Aorta (tissue), 5 donors: Measurements from ENCODE around the gene ELK1. TPM values are rescaled to one million over a fixed set of nuclear protein-coding genes. Genes with fewer than 3 reads are reported as not detected.
"Not testable (repeated sequence)": the region's sequence is repeated elsewhere in the genome, so short reads cannot be mapped to it uniquely, and the experiment has no call there.

Experiments used
- ATAC-seq: fragments of 200-7000 bp; cut with Tn5 transposase; one replicate; pipeline ENCODE4 v1.9.1; 2022; ENCODE audit warnings: moderate library complexity; ENCODE audit not compliant: low FRiP score
- DNase-seq, 2 donors: peaks; one replicate each; pipeline ENCODE4 v3.0.0-alpha.2; 2020
- H3K27ac ChIP-seq, 2 donors: one replicate each; pipeline ENCODE4 v1.5.1; 2013; ENCODE audit warnings: low read length in 2 of 2, mild to moderate bottlenecking in 2 of 2, moderate library complexity in 2 of 2, control low read depth in 1 of 2, inconsistent platforms in 1 of 2, low read depth in 1 of 2
- H3K27me3 ChIP-seq, 2 donors: one replicate each; pipeline ENCODE4 v1.6.1; 2013; ENCODE audit warnings: control low read depth in 1 of 2, low read length in 1 of 2, mild to moderate bottlenecking in 1 of 2, moderate library complexity in 1 of 2; ENCODE audit not compliant: insufficient read depth in 2 of 2, control insufficient read depth in 1 of 2
- H3K36me3 ChIP-seq, 2 donors: one replicate each; pipeline ENCODE4 v1.6.1; 2013; ENCODE audit warnings: control low read depth in 1 of 2, low read length in 1 of 2, mild to moderate bottlenecking in 1 of 2; ENCODE audit not compliant: insufficient read depth in 2 of 2, control insufficient read depth in 1 of 2
- H3K4me1 ChIP-seq, 2 donors: one replicate each; pipeline ENCODE4 v1.6.1; 2013; ENCODE audit warnings: low read length in 2 of 2, control low read depth in 1 of 2, mild to moderate bottlenecking in 1 of 2, moderate library complexity in 1 of 2; ENCODE audit not compliant: insufficient read depth in 2 of 2, control insufficient read depth in 1 of 2
- H3K4me3 ChIP-seq, 2 donors: one replicate each; pipeline ENCODE4 v1.5.1; 2013; ENCODE audit warnings: low read length in 2 of 2, control low read depth in 1 of 2, mild to moderate bottlenecking in 1 of 2
- H3K9me3 ChIP-seq: one replicate; pipeline ENCODE4 v1.6.1; 2013; ENCODE audit warnings: mild to moderate bottlenecking, low read length; ENCODE audit not compliant: control insufficient read depth
- WGBS, 2 donors: extraction: QIAGEN DNeasy Blood & Tissue Kit; methylation state at CpG; one replicate each; pipeline ENCODE4 v1.1.7; 2013; 5-methylcytosine and 5-hydroxymethylcytosine counted together
- intact Hi-C, 2 donors: fragments of 100-400 bp; cut with DNase I; formaldehyde crosslinking; loops; one replicate each; pipeline versions ENCODE4 v1.14.2 to v1.15.0; 2022
- polyA plus RNA-seq, 2 donors: library from polyadenylated mRNA; stranded (reverse); fragments of 200-250 nt; gene quantifications; one replicate each; pipeline ENCODE4 v1.2.3, GENCODE V29; 2013
- total RNA-seq, 2 donors: library from RNA; stranded (reverse); fragmentation: NEBNext Ultra II Directional; extraction: Animal tissue kit (Norgen Biotek cat#: 25700); gene quantifications; one replicate each; pipeline ENCODE4 v1.2.1, GENCODE V29; 2021
- donor health status: healthy with polysubstance abuse.
- donor health status: Bipolar disorder and iron deficiency.
- donor health status: DM: no; HTN: no; CAD: no.
- donor health status: DM: no; HTN: no; CAD: no.
- donor health status: DM: yes; HTN: yes; CAD: no.

ELK1 gene
- total and polyA plus RNA-seq, 4 donors = 17.4 to 39.2 (median 25.4) TPM

DNA sequence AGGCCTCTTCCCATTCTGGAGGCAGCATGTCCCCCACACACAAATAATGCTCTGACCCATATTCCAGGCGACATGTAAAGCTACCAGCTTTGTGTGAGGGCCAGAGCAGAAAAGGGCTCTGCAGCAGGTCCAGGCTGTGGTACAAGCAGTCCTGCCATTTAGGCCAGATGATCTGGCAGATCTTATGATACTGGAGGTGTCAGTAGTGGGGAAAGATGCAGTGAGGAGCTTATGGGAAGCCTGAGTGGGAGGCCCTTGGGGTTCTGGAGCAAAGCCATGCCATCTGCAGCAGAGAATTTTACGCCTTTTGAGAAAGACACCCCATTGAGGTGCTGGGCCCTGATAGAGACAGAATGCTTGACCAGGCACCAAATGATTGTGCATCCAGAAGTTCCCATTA, 38.4 kb downstream of the ELK1 start:
- H3K9me3 ChIP-seq = no peaks in the 10 kb centered on the region
- H3K27ac ChIP-seq = no peak overlapping the region
- no peaks in the 10 kb centered on the region for H3K4me1 ChIP-seq
- H3K27me3 ChIP-seq = no peaks in the 10 kb centered on the region
- H3K4me3 ChIP-seq = no peak overlapping the region
- WGBS, 2 donors = 65 to 92% methylated on average over 2 of the region's 2 CpGs
- no peaks in the 10 kb centered on the region for H3K36me3 ChIP-seq
- intact Hi-C loops = no loop called here
- DNase-seq = no peak
- ATAC-seq = no peak

GRCh38 chrX:47611489-47611888, 38.9 kb downstream of the ELK1 start:
- Histone ChIP-seq H3K4me3 (no peak overlapping the region), H3K4me1 (no peaks in the 10 kb centered on the region), H3K36me3 (no peaks in the 10 kb centered on the region), H3K27ac (no peak overlapping the region), H3K27me3 (no peaks in the 10 kb centered on the region), H3K9me3 (no peaks in the 10 kb centered on the region)
- intact Hi-C loops = no loop called here
- ATAC-seq (no peak), DNase-seq (no peak)
- WGBS, 2 donors = 64 to 91% methylated on average over 2 of the region's 2 CpGs

- intact Hi-C loops = no loop called here
- no peaks in the 10 kb centered on the region for H3K27me3 ChIP-seq
- whole genome bisulfite sequencing, 2 donors = 83 to 93% methylated on average over 4 of the region's 4 CpGs
- H3K9me3 ChIP-seq = no peaks in the 10 kb centered on the region
- no peaks in the 10 kb centered on the region for H3K4me1 ChIP-seq
- ATAC-seq (no peak), DNase-seq (no peak)
- H3K27ac ChIP-seq = no peak overlapping the region
- H3K36me3 ChIP-seq = no peaks in the 10 kb centered on the region
- no peak overlapping the region for H3K4me3 ChIP-seq
Observed at GRCh38 chrX:47610511-47610910, 39.9 kb downstream of the ELK1 start.

DNA sequence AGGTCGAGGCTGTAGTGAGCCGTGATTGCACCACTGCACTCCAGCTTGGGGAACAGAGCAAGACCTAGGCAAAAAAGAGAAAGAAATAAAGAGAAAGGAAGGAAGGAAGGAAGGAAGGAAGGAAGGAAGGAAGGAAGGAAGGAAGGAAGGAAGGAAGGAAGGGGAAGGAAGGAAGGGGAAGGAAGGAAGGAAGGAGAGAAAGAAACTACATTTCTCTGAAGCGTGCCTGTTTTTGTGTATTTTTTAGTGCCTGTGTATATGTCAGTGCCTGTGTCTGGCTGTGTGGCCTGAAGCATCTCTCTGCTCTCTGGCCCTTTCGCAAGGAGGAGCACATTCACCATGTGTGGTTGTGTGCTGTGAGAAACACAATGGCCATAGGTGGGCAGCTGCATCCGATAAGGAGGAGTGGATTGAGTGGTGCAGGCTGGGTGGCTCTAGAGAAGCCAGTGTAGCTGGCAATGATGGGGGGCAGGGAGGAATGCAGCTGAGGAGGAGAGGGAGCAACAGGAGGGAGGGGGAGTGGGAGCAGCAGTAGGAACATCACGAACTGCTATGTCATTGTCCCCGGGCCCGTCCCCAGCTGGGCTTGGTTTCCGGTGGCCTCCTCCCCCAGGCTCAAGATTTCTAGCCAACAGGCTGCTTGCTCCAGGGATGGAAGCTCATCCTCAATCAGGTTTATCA, 42.1 kb downstream of the ELK1 start:
- Histone ChIP-seq H3K4me1 (no peaks in the 10 kb centered on the region), H3K4me3 (no peak overlapping the region), H3K27me3 (no peaks in the 10 kb centered on the region), H3K9me3 (no peaks in the 10 kb centered on the region), H3K27ac (no peak overlapping the region), H3K36me3 (no peaks in the 10 kb centered on the region)
- intact Hi-C loops = no loop called here
- ATAC-seq (no peak), DNase-seq (no peak)
- 51 to 73% methylated on average over 9 of the region's 9 CpGs for WGBS, 2 donors

- Histone ChIP-seq H3K27me3 (no peaks in the 10 kb centered on the region), H3K4me1 (no peaks in the 10 kb centered on the region), H3K27ac (no peak overlapping the region), H3K9me3 (no peaks in the 10 kb centered on the region), H3K4me3 (no peak overlapping the region), H3K36me3 (no peaks in the 10 kb centered on the region)
- no peak for ATAC-seq
- intact Hi-C loops = no loop called here
- DNase-seq = no peak
Observed at GRCh38 chrX:47607091-47607490, 43.3 kb downstream of the ELK1 start.

GRCh38 chrX:47605024-47605423, 45.3 kb downstream of the ELK1 start:
- H3K4me3 ChIP-seq = no peak overlapping the region
- intact Hi-C loops = no loop called here
- DNase-seq (no peak), ATAC-seq (no peak)
- 61 to 65% methylated on average over 9 of the region's 9 CpGs for WGBS, 2 donors
- no peaks in the 10 kb centered on the region for H3K4me1 ChIP-seq
- no peaks in the 10 kb centered on the region for H3K36me3 ChIP-seq
- H3K27ac ChIP-seq = no peak overlapping the region
- H3K9me3 ChIP-seq = no peaks in the 10 kb centered on the region
- H3K27me3 ChIP-seq = no peaks in the 10 kb centered on the region

GRCh38 chrX:47603125-47603524, 47.2 kb downstream of the ELK1 start:
- intact Hi-C loops, H3K27ac ChIP-seq, DNase-seq, ATAC-seq, H3K27me3 ChIP-seq, H3K9me3 ChIP-seq, H3K36me3 ChIP-seq, H3K4me3 ChIP-seq, H3K4me1 ChIP-seq: not testable (repeated sequence)
- 94 to 97% methylated on average over 4 of the region's 4 CpGs for WGBS, 2 donors

GRCh38 chrX:47597222-47597621, 53.1 kb downstream of the ELK1 start:
- Histone ChIP-seq H3K4me3 (no peak overlapping the region), H3K27me3 (no peaks in the 10 kb centered on the region), H3K27ac (no peak overlapping the region), H3K4me1 (peaks cover 0 to 3% of the 10 kb centered on the region in 2 donors), H3K36me3 (no peaks in the 10 kb centered on the region), H3K9me3 (no peaks in the 10 kb centered on the region)
- intact Hi-C loops = no loop called here
- ATAC-seq (no peak), DNase-seq (no peak)
- 82 to 91% methylated on average over 3 of the region's 3 CpGs for WGBS, 2 donors

- no peak overlapping the region for H3K27ac ChIP-seq
- no peaks in the 10 kb centered on the region for H3K36me3 ChIP-seq
- H3K4me1 ChIP-seq = peaks cover 0 to 3% of the 10 kb centered on the region in 2 donors
- ATAC-seq = no peak
- H3K27me3 ChIP-seq = no peaks in the 10 kb centered on the region
- no peak overlapping the region for H3K4me3 ChIP-seq
- DNase-seq = no peak
- intact Hi-C loops = no loop called here
- no peaks in the 10 kb centered on the region for H3K9me3 ChIP-seq
- 80 to 81% methylated on average over 2 of the region's 2 CpGs for WGBS, 2 donors
Observed at GRCh38 chrX:47596256-47596655, 54.1 kb downstream of the ELK1 start.
